GM12878 (cell line): ENCODE measurements around the gene KDM5B. TPM values are rescaled to one million over a fixed set of nuclear protein-coding genes. Genes with fewer than 3 reads are reported as not detected.

Experiments used
- ATAC-seq: fragments of 200-7000 bp; cut with Tn5 transposase; 3 replicates; pipeline ENCODE4 v1.9.1; 2020; ENCODE audit warnings: mild to moderate bottlenecking, moderate library complexity
- BruUV-seq: library from RNA; stranded (reverse); fragments of 400-500 nt; replicated peaks from 2 replicates; lab custom pipeline; 2021; lab: Mats Ljungman, UMichigan
- CTCF ChIA-PET: fragments of 300-600 bp; sonication (Branson Sonifier 250); formaldehyde crosslinking; extraction: SDS; loops from one replicate; lab custom pipeline; 2021; ENCODE audit warnings: inconsistent platforms; lab: Yijun Ruan, JAX
- POLR2A ChIA-PET: fragments of 350-600 bp; formaldehyde crosslinking; extraction: SDS; loops from one replicate; lab custom pipeline; 2021; ENCODE audit warnings: inconsistent platforms; lab: Charles Lee
- RAD21 ChIA-PET: fragments of 300-600 bp; sonication (Branson Sonifier 250); formaldehyde crosslinking; loops from one replicate; lab custom pipeline; 2023; ENCODE audit warnings: antibody characterized with exemption; ENCODE audit not compliant: unreplicated experiment; lab: Charles Lee
- SMC1A ChIA-PET: fragments of 300-600 bp; sonication (Branson Sonifier 250); formaldehyde crosslinking; loops from one replicate; lab custom pipeline; 2023; ENCODE audit not compliant: unreplicated experiment, uncharacterized antibody; lab: Charles Lee
- DNase-seq: peaks from one replicate; pipeline ENCODE4 v3.0.0-alpha.2; 2011; ENCODE audit warnings: low read depth, low spot score
- FAIRE-seq: peaks from 3 replicates; lab custom pipeline; 2011; peaks lifted over from hg19 to GRCh38; lab: Jason Lieb, UNC
- H2AFZ ChIP-seq: 2 replicates; pipeline ENCODE4 v1.6.0; 2011; ENCODE audit warnings: low read depth, low read length, control low read depth; ENCODE audit not compliant: control insufficient read depth
- H3K27ac ChIP-seq: 2 replicates; pipeline ENCODE4 v1.5.1; 2011; ENCODE audit warnings: control low read depth; ENCODE audit not compliant: control insufficient read depth, insufficient read depth
- H3K27me3 ChIP-seq, 2 experiments: replicated peaks in 1 of 2; 2 replicates each; pipeline versions ENCODE4 v1.6.0 to v1.6.1; 2011; ENCODE audit warnings: low read length in 1 of 2; ENCODE audit not compliant: control insufficient read depth in 2 of 2, insufficient read depth in 2 of 2
- H3K36me3 ChIP-seq, 2 experiments: 2 replicates each; pipeline ENCODE4 v1.5.1; 2011; ENCODE audit warnings: low read length in 1 of 2; ENCODE audit not compliant: control insufficient read depth in 2 of 2, insufficient read depth in 2 of 2
- H3K4me1 ChIP-seq: 2 replicates; pipeline ENCODE4 v1.6.1; 2011; ENCODE audit warnings: mild to moderate bottlenecking, low read length, moderate library complexity, mixed read lengths; ENCODE audit not compliant: control insufficient read depth, insufficient read depth
- H3K4me2 ChIP-seq: 2 replicates; pipeline ENCODE4 v1.6.0; 2011; ENCODE audit warnings: control low read depth; ENCODE audit not compliant: control insufficient read depth, insufficient read depth
- H3K4me3 ChIP-seq: fragments of 200-600 bp; sonication (generic); 2 replicates; pipeline ENCODE4 v1.5.1; 2016
- H3K79me2 ChIP-seq: 2 replicates; pipeline ENCODE4 v1.6.0; 2011; ENCODE audit warnings: low read length; ENCODE audit not compliant: control insufficient read depth, insufficient read depth
- H3K9ac ChIP-seq: 2 replicates; pipeline ENCODE4 v1.8.0; 2011; ENCODE audit warnings: low read length, control low read depth, mixed read lengths; ENCODE audit not compliant: control insufficient read depth, insufficient read depth
- H3K9me3 ChIP-seq: replicated peaks from 3 replicates; pipeline ENCODE4 v1.5.1; 2011; ENCODE audit warnings: mild to moderate bottlenecking, low read length; ENCODE audit not compliant: control insufficient read depth, insufficient read depth
- H4K20me1 ChIP-seq: 2 replicates; pipeline ENCODE4 v1.6.0; 2011; ENCODE audit not compliant: control insufficient read depth, insufficient read depth
- CREM ChIP-seq: IDR thresholded peaks from 2 replicates; pipeline ENCODE4 v1.6.1; 2014; ENCODE audit warnings: antibody characterized with exemption, low read depth
- IKZF2 ChIP-seq, 2 experiments: fragments of 450-650 bp; IDR thresholded peaks; 2 replicates each; pipeline ENCODE4 v1.6.1; 2017; ENCODE audit warnings: mild to moderate bottlenecking in 2 of 2, moderate library complexity in 2 of 2
- MXI1 ChIP-seq: fragments of 150-350 bp; IDR thresholded peaks from 2 replicates; pipeline ENCODE4 v1.6.1; 2011; ENCODE audit warnings: low read depth, mild to moderate bottlenecking, inconsistent platforms, low read length, improper control_type of control experiment
- MYC ChIP-seq: IDR thresholded peaks from 2 replicates; pipeline ENCODE4 v1.6.1; 2011; ENCODE audit warnings: mild to moderate bottlenecking, low read length, moderate library complexity, inconsistent platforms; ENCODE audit not compliant: insufficient read depth, insufficient replicate concordance, insufficient read length, severe bottlenecking
- NFYA ChIP-seq: IDR thresholded peaks from 2 replicates; pipeline ENCODE4 v1.6.1; 2011; ENCODE audit warnings: low read depth, mild to moderate bottlenecking, low read length, improper control_type of control experiment, borderline replicate concordance
- NR2C2 ChIP-seq: IDR thresholded peaks from 2 replicates; pipeline ENCODE4 v1.6.1; 2011; ENCODE audit warnings: borderline replicate concordance, low read depth; ENCODE audit not compliant: control insufficient read depth, insufficient read length
- SMC3 ChIP-seq: IDR thresholded peaks from 2 replicates; pipeline ENCODE4 v1.6.1; 2011; ENCODE audit warnings: low read length, improper control_type of control experiment, borderline replicate concordance
- SREBF2 ChIP-seq: IDR thresholded peaks from 2 replicates; pipeline ENCODE4 v1.6.1; 2012; ENCODE audit warnings: mild to moderate bottlenecking, low read length
- WGBS: methylation state at CpG from one replicate; pipeline ENCODE4 v1.1.6; 2016; ENCODE audit warnings: low lambda C conversion rate; ENCODE audit not compliant: insufficient replicate concordance, insufficient coverage; ENCODE audit errors: missing lambda C conversion rate; 5-methylcytosine and 5-hydroxymethylcytosine counted together
- in situ Hi-C: fragments of 300-500 bp; cut with MboI; formaldehyde crosslinking; loops from 9 replicates; pipeline ENCODE4 v1.14.3; 2018; ENCODE audit warnings: mixed read lengths
- intact Hi-C: fragments of 100-400 bp; cut with micrococcal nuclease; formaldehyde crosslinking; loops from one replicate; pipeline ENCODE4 v1.14.2; 2022; ENCODE audit not compliant: unreplicated experiment
- polyA plus RNA-seq, 11 experiments: library from polyadenylated mRNA; depleted of rRNA in 4 of 11; unstranded in 6 of 11; stranded (reverse) in 5 of 11; fragments of >200 nt; fragmentation: Nextera tagmentation in 4 of 11; fragmentation: Illumina TruSeq in 1 of 11; extraction: Ambion mirVana in 4 of 11; extraction: Trizol in 1 of 11; gene quantifications; 1 replicate in 1 of 11; 2 replicates in 10 of 11; pipeline versions ENCODE4 v1.2.1 to v1.2.3, GENCODE V29; 2011 to 2016; ENCODE audit warnings: inconsistent platforms in 2 of 11, missing spikeins in 2 of 11, low read depth in 1 of 11
- total RNA-seq, 4 experiments: library from RNA; depleted of rRNA in 3 of 4; stranded (reverse); fragments of >200 nt in 3 of 4; fragmentation: Illumina TruSeq in 1 of 4; extraction: Trizol in 1 of 4; gene quantifications; 2 replicates each; pipeline versions ENCODE4 v1.2.1 to v1.2.3, GENCODE V29; 2013 to 2021
- TF ChIP-seq, protein P1 (sequence below): IDR thresholded peaks from 2 replicates; pipeline ENCODE4 v1.6.1; 2012; ENCODE audit warnings: low read length, inconsistent platforms

Gene KDM5B
- total and polyA plus RNA-seq, 10 of the 15 experiments (the other 5 are each of a cell fraction or from before 2014, with no cell fraction given), result 1.7 to 26.6 (median 8.1) TPM

GRCh38 chr1:202848191-202848542 lies 39.9 kb upstream of the KDM5B start (continued):
- TF ChIP-seq, protein P1, sequence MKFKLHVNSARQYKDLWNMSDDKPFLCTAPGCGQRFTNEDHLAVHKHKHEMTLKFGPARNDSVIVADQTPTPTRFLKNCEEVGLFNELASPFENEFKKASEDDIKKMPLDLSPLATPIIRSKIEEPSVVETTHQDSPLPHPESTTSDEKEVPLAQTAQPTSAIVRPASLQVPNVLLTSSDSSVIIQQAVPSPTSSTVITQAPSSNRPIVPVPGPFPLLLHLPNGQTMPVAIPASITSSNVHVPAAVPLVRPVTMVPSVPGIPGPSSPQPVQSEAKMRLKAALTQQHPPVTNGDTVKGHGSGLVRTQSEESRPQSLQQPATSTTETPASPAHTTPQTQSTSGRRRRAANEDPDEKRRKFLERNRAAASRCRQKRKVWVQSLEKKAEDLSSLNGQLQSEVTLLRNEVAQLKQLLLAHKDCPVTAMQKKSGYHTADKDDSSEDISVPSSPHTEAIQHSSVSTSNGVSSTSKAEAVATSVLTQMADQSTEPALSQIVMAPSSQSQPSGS, result peak; percentile 39; the same call in 1 of the 2 replicates
- TF ChIP-seq NR2C2 (no peak), MXI1 (no peak), CREM (0 out of 2 replicates have a peak, but pooled peaks have one; percentile 23)

GRCh38 chr1:202844935-202845334 lies 36.7 kb upstream of the KDM5B start:
- intact Hi-C loops, result no loop called here
- RAD21 ChIA-PET, result no interaction called here
- Histone ChIP-seq H3K4me1 (peaks cover 3% of the 10 kb centered on the region; the same call in 1 of the 2 replicates), H3K9me3 (no peaks in the 10 kb centered on the region), H3K27me3 (no peaks in the 10 kb centered on the region), H3K9ac (no peak overlapping the region), H3K4me2 (no peak overlapping the region), H3K27ac (no peak overlapping the region), H2AFZ (no peak overlapping the region), H4K20me1 (no peaks in the 10 kb centered on the region), H3K36me3 (no peaks in the 10 kb centered on the region)
- 42% methylated on average over 6 of the region's 6 CpGs for WGBS
- DNase-seq (no peak), ATAC-seq (no peak)
- in situ Hi-C loops, result no loop called here
- SMC1A ChIA-PET, result no interaction called here
- no TSS peak for BruUV-seq
- TF ChIP-seq SREBF2, result no peak
- no peak for TF ChIP-seq NFYA
- no peak for TF ChIP-seq IKZF2 (IDR thresholded peaks at IDR 0.05)
- no peak for TF ChIP-seq MYC
- no peak for TF ChIP-seq SMC3
- TF ChIP-seq, all 136 proteins: peak for 0
- Histone ChIP-seq H3K4me3 (no peak overlapping the region), H3K79me2 (no peaks in the 10 kb centered on the region)
- CTCF ChIA-PET, result no interaction called here
- no peak for FAIRE-seq
- POLR2A ChIA-PET, result no interaction called here
